Endothelial cell of umbilical vein (primary cell): ENCODE data around the gene SSR1. TPM values are rescaled to one million over a fixed set of nuclear protein-coding genes. Genes with fewer than 3 reads are reported as not detected.

Experiments used
- BruUV-seq: library from RNA; stranded (reverse); fragments of 400-500 nt; replicated peaks from 2 replicates; lab custom pipeline; 2021; lab: Mats Ljungman, UMichigan
- CTCF ChIA-PET: fragments of 300-600, 350-600 bp; sonication (Branson Sonifier 250); formaldehyde crosslinking; loops from one replicate; lab custom pipeline; 2021; ENCODE audit warnings: antibody characterized with exemption, inconsistent platforms; lab: Charles Lee
- POLR2A ChIA-PET: fragments of 300-600, 350-600 bp; sonication (Branson Sonifier 250); formaldehyde crosslinking; loops from one replicate; lab custom pipeline; 2021; ENCODE audit warnings: antibody characterized with exemption, inconsistent platforms; lab: Charles Lee
- DNase-seq: peaks from one replicate; pipeline ENCODE4 v3.0.0-alpha.2; 2011; ENCODE audit warnings: low read depth, low spot score
- FAIRE-seq: peaks from 2 replicates; lab custom pipeline; 2011; peaks lifted over from hg19 to GRCh38; lab: Jason Lieb, UNC
- H2AFZ ChIP-seq: 2 replicates; pipeline ENCODE4 v1.6.0; 2012; ENCODE audit warnings: low read depth, low read length, control low read depth, inconsistent platforms
- H3K27ac ChIP-seq: 2 replicates; pipeline ENCODE4 v1.5.1; 2011; ENCODE audit warnings: low read depth, mild to moderate bottlenecking, control low read depth, low read length, moderate library complexity; ENCODE audit not compliant: insufficient read depth
- H3K27me3 ChIP-seq, 2 experiments: 2 replicates each; pipeline versions ENCODE4 v1.6.0 to v1.6.1; 2011; ENCODE audit warnings: low read length in 2 of 2, mixed read lengths in 1 of 2; ENCODE audit not compliant: control insufficient read depth in 2 of 2, insufficient read depth in 2 of 2
- H3K36me3 ChIP-seq, 2 experiments: 2 replicates in 1 of 2; 3 replicates in 1 of 2; pipeline ENCODE4 v1.5.1; 2011; ENCODE audit warnings: low read length in 2 of 2, mild to moderate bottlenecking in 1 of 2, moderate library complexity in 1 of 2; ENCODE audit not compliant: control insufficient read depth in 2 of 2, insufficient read depth in 2 of 2; ENCODE audit errors: extremely low read depth in 1 of 2
- H3K4me1 ChIP-seq: 3 replicates; pipeline ENCODE4 v1.5.1; 2011; ENCODE audit warnings: mild to moderate bottlenecking, low read length; ENCODE audit not compliant: control insufficient read depth, insufficient read depth; ENCODE audit errors: extremely low read depth
- H3K4me2 ChIP-seq: 2 replicates; pipeline ENCODE4 v1.6.1; 2011; ENCODE audit warnings: low read length, control low read depth, mixed read lengths; ENCODE audit not compliant: insufficient read depth
- H3K4me3 ChIP-seq, 3 experiments: fragments of 200-600 bp in 1 of 3; sonication (generic), shearing (Covaris generic) in 1 of 3; replicated peaks in 1 of 3; 2 replicates each; pipeline ENCODE4 v1.5.1; 2011 to 2016; ENCODE audit warnings: control low read depth in 3 of 3, low read length in 3 of 3, mild to moderate bottlenecking in 2 of 3, inconsistent platforms in 1 of 3, low read depth in 1 of 3, moderate library complexity in 1 of 3; ENCODE audit not compliant: insufficient read depth in 1 of 3
- H3K79me2 ChIP-seq: 2 replicates; pipeline ENCODE4 v1.6.0; 2012; ENCODE audit warnings: low read length, inconsistent platforms; ENCODE audit not compliant: control insufficient read depth, insufficient read depth
- H3K9ac ChIP-seq: replicated peaks from 2 replicates; pipeline ENCODE3; 2011; ENCODE audit warnings: low read length, control low read depth; ENCODE audit not compliant: insufficient read depth; ENCODE audit errors: extremely low read depth
- H3K9me1 ChIP-seq: replicated peaks from 3 replicates; pipeline ENCODE4 v1.6.0; 2011; ENCODE audit warnings: mild to moderate bottlenecking, low read length; ENCODE audit not compliant: control insufficient read depth, insufficient read depth; ENCODE audit errors: extremely low read depth
- H3K9me3 ChIP-seq: replicated peaks from 2 replicates; pipeline ENCODE4 v1.5.1; 2012; ENCODE audit warnings: low read length, inconsistent platforms; ENCODE audit not compliant: control insufficient read depth, insufficient read depth
- H4K20me1 ChIP-seq: replicated peaks from 2 replicates; pipeline ENCODE3; 2011; ENCODE audit warnings: mild to moderate bottlenecking, low read length; ENCODE audit not compliant: control insufficient read depth, insufficient read depth; ENCODE audit errors: extremely low read depth
- EZH2 ChIP-seq: IDR thresholded peaks from 2 replicates; pipeline ENCODE4 v1.6.1; 2012; ENCODE audit warnings: borderline replicate concordance, low read depth, mild to moderate bottlenecking, moderate library complexity, low read length, inconsistent platforms; ENCODE audit not compliant: severe bottlenecking
- FOS ChIP-seq: IDR thresholded peaks from 2 replicates; pipeline ENCODE4 v1.6.1; 2011; ENCODE audit warnings: mild to moderate bottlenecking, low read length, moderate library complexity, borderline replicate concordance; ENCODE audit not compliant: insufficient read depth
- GATA2 ChIP-seq: IDR thresholded peaks from 2 replicates; pipeline ENCODE4 v1.7.0; 2011; ENCODE audit warnings: low read depth, mild to moderate bottlenecking, moderate library complexity, mixed read lengths, low read length; ENCODE audit not compliant: insufficient read length, insufficient read depth
- JUN ChIP-seq: IDR thresholded peaks from 2 replicates; pipeline ENCODE4 v1.6.1; 2011; ENCODE audit warnings: borderline replicate concordance, low read depth; ENCODE audit not compliant: insufficient read length, insufficient read depth
- MYC ChIP-seq: IDR thresholded peaks from one replicate; pipeline ENCODE4 v1.6.1; 2011; ENCODE audit warnings: mild to moderate bottlenecking, low read depth, low read length
- POLR2A ChIP-seq: IDR thresholded peaks from 2 replicates; pipeline ENCODE4 v1.6.1; 2012; ENCODE audit warnings: low read depth, mild to moderate bottlenecking, control low read depth, low read length
- POLR2AphosphoS5 ChIP-seq: IDR thresholded peaks from 2 replicates; pipeline ENCODE4 v1.6.1; 2012; ENCODE audit warnings: low read depth, mild to moderate bottlenecking, control low read depth, low read length, moderate library complexity; ENCODE audit not compliant: insufficient read depth
- dilution Hi-C: fragments of 300-500 bp; cut with MboI; formaldehyde crosslinking; loops from one replicate; pipeline ENCODE4 v1.15.0; 2019; ENCODE audit warnings: low sequenced_read_pairs; ENCODE audit not compliant: extremely low pct_ligation_motif_present
- intact Hi-C: fragments of 100-400 bp; cut with micrococcal nuclease; formaldehyde crosslinking; loops from one replicate; pipeline ENCODE4 v1.10.0; 2022
- polyA plus RNA-seq, 4 experiments: library from polyadenylated mRNA; depleted of rRNA in 3 of 4; stranded (reverse) in 3 of 4; unstranded in 1 of 4; fragments of >200 nt; gene quantifications; 2 replicates each; pipeline versions ENCODE4 v1.2.1 to v1.2.3, GENCODE V29; 2011 to 2012; ENCODE audit warnings: missing spikeins in 1 of 4
- total RNA-seq: library from RNA; stranded (reverse); gene quantifications from 2 replicates; pipeline ENCODE4 v1.2.3, GENCODE V29; 2021
- TF ChIP-seq, protein P1 (sequence below): IDR thresholded peaks from 2 replicates; pipeline ENCODE4 v1.6.1; 2011; ENCODE audit not compliant: insufficient read depth, insufficient read length
- TF ChIP-seq, protein P2 (sequence below), 2 donors: IDR thresholded peaks; 1 replicate in 1 of 2; 2 replicates in 1 of 2; pipeline ENCODE4 v1.5.1; 2011; ENCODE audit warnings: low read length in 2 of 2, mild to moderate bottlenecking in 2 of 2, moderate library complexity in 2 of 2, control low read depth in 1 of 2, inconsistent platforms in 1 of 2, low read depth in 1 of 2; ENCODE audit not compliant: insufficient read depth in 1 of 2; ENCODE audit errors: extremely low read depth in 1 of 2

The SSR1 gene
- total and polyA plus RNA-seq, 2 donors (not counting 3 experiments of a cell fraction or from before 2014, with no cell fraction given) = 70.7 to 187 TPM

DNA sequence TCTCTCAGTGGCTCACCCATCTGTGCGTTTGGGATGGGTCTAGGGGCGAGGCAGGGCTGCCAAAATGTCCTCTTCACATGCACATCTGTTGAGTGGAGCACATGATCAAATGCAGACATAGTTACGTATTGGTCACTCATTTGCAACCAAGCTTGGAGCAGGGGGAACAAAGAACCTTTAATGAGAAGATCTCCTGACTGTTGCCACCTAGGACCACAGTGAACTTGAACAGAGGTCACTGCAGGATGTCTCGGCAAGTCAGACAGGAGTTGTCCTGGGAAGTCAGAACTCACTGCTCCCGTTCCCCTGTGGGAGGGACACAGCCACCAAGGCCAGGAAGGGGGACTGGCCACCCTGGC, 73.4 kb downstream of the SSR1 start:
- H4K20me1 ChIP-seq = peaks cover 2% of the 10 kb centered on the region
- no TSS peak for BruUV-seq
- H3K9ac ChIP-seq = no peak overlapping the region
- DNase-seq = no peak
- no peak overlapping the region for H3K4me2 ChIP-seq
- no peak overlapping the region for H3K27ac ChIP-seq
- FAIRE-seq = no peak
- no peak overlapping the region for H3K4me3 ChIP-seq
- no peak for TF ChIP-seq POLR2AphosphoS5
- no peak for TF ChIP-seq EZH2
- TF ChIP-seq, protein P1, sequence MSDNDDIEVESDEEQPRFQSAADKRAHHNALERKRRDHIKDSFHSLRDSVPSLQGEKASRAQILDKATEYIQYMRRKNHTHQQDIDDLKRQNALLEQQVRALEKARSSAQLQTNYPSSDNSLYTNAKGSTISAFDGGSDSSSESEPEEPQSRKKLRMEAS = no peak
- TF ChIP-seq POLR2A = no peak
- no peak for TF ChIP-seq GATA2
- TF ChIP-seq FOS = no peak
- no peak for TF ChIP-seq MYC
- TF ChIP-seq, protein P2, sequence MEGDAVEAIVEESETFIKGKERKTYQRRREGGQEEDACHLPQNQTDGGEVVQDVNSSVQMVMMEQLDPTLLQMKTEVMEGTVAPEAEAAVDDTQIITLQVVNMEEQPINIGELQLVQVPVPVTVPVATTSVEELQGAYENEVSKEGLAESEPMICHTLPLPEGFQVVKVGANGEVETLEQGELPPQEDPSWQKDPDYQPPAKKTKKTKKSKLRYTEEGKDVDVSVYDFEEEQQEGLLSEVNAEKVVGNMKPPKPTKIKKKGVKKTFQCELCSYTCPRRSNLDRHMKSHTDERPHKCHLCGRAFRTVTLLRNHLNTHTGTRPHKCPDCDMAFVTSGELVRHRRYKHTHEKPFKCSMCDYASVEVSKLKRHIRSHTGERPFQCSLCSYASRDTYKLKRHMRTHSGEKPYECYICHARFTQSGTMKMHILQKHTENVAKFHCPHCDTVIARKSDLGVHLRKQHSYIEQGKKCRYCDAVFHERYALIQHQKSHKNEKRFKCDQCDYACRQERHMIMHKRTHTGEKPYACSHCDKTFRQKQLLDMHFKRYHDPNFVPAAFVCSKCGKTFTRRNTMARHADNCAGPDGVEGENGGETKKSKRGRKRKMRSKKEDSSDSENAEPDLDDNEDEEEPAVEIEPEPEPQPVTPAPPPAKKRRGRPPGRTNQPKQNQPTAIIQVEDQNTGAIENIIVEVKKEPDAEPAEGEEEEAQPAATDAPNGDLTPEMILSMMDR (IDR thresholded peaks at IDR 0.05; ENCODE audit: extremely low read depth in 1 of 2, insufficient read depth in 1 of 2, low read depth in 1 of 2, low read length in 2 of 2) = no peak
- no peak for TF ChIP-seq JUN
- peaks cover 3% of the 10 kb centered on the region for H3K79me2 ChIP-seq
- H3K27me3 ChIP-seq = no peaks in the 10 kb centered on the region
- POLR2A ChIA-PET = no interaction called here
- no peaks in the 10 kb centered on the region for H3K9me3 ChIP-seq
- no peaks in the 10 kb centered on the region for H3K9me1 ChIP-seq
- CTCF ChIA-PET = interaction anchor here (1.5 to 3.2 kb wide), 4 partner anchors 480 to 562 kb away, joined by 7 to 30 read pairs (median 16); no protein-coding TSS in a partner anchor
- no peaks in the 10 kb centered on the region for H3K4me1 ChIP-seq
- intact Hi-C loops = loop anchor here (1.0 kb wide), 1 partner anchor 130 kb away; no protein-coding TSS in a partner anchor
- H3K36me3 ChIP-seq = peaks cover 0 to 10% of the 10 kb centered on the region in 2 experiments
- H2AFZ ChIP-seq = no peak overlapping the region
- dilution Hi-C loops = no loop called here
